Measurements from ENCODE around the gene PRELID3B.
A peak's percentile ranks its signal among the peaks of the same experiment; 100 is the strongest.

PRELID3B gene

DNA sequence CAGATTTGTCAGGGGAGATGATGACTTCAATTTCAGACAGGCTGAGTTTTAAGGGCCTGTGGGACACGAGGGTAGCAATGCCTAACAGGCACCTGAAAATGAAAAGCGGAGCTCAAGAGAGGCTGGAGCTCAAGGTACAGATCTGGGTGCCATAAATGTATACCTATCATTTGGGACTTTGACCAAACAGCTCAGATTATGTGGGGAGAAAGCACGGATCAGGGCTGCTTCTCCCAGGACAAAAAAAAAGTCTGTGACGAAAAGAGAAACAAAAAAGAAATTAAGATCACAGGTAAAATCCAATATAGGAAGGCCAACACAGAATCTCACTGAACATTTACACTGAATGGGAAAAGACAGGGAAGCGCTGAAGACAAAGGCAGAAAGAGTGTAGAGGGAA, 1.9 kb downstream of the PRELID3B start:
- Histone ChIP-seq H3K4me1 (ENCODE audit: control insufficient read depth in 2 of 2, insufficient read depth in 2 of 2, low read length in 2 of 2) (peaks cover 14 to 30% of the 10 kb centered on the region in 2 donors), H3K27ac (ENCODE audit: low read depth in 2 of 2, low read length in 2 of 2) (peak overlapping the region; percentile 61 to 92), H3K9me3 (ENCODE audit: control insufficient read depth in 2 of 2, low read length in 2 of 2) (no peaks in the 10 kb centered on the region), H3K4me3 (ENCODE audit: low read length in 2 of 2) (peak overlapping the region; percentile 88 to 93), H3K27me3 (ENCODE audit: control insufficient read depth in 2 of 2, insufficient read depth in 2 of 2, low read length in 2 of 2) (no peaks in the 10 kb centered on the region), H3K36me3 (ENCODE audit: control insufficient read depth in 2 of 2, insufficient read depth in 2 of 2, low read length in 2 of 2) (peaks cover 27 to 33% of the 10 kb centered on the region in 2 donors), H3K9ac (ENCODE audit: low read depth in 1 of 2, low read length in 2 of 2) (peak overlapping the region in 1 of 2 donors; percentile 44)

DNA sequence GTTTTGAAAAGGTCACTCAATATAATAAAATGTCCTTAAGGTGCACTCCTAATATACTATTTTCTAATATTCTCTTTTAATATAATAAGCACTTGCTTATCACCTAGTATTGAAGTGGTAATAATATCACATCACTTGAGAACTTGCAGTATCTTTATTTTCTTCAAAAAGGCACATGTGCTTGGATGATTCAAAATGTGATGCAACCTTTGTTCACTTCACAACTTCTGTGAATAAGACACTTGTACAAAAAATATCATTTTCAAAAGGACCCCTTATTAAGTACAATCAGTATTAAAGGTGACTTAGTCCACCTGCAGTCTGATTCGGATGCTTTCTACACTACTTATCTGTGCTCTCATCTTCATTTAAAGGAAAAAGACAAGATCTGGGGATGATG, 3.4 kb downstream of the PRELID3B start:
- no peak overlapping the region for H3K9ac ChIP-seq (ENCODE audit: low read depth in 1 of 2, low read length in 2 of 2)
- H3K27ac ChIP-seq (ENCODE audit: low read depth in 2 of 2, low read length in 2 of 2), result no peak overlapping the region
- H3K4me1 ChIP-seq (ENCODE audit: control insufficient read depth in 2 of 2, insufficient read depth in 2 of 2, low read length in 2 of 2), result peaks cover 14 to 30% of the 10 kb centered on the region in 2 donors
- peaks cover 37 to 47% of the 10 kb centered on the region in 2 donors for H3K36me3 ChIP-seq (ENCODE audit: control insufficient read depth in 2 of 2, insufficient read depth in 2 of 2, low read length in 2 of 2)
- no peak overlapping the region for H3K4me3 ChIP-seq (ENCODE audit: low read length in 2 of 2)
- no peaks in the 10 kb centered on the region for H3K27me3 ChIP-seq (ENCODE audit: control insufficient read depth in 2 of 2, insufficient read depth in 2 of 2, low read length in 2 of 2)
- H3K9me3 ChIP-seq (ENCODE audit: control insufficient read depth in 2 of 2, low read length in 2 of 2), result no peaks in the 10 kb centered on the region

DNA sequence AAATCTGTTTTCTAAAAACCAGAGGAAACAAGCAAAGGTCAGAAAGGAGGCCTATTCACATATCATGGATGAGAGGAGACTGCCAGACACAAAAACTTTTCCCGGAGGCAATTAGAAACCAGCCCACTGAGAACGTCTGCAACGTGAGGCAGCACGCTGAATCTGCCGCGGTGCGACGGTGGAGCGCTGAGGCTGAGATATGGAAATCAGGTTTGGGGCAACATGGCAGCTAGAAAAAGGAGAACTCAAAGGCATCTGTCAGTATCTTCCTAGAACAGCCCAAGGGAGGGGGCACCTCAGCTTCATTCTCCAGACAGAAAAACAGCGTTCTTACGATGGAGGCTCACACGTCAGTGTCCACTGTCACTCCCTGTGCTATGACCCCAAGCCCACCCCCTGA, 5.2 kb downstream of the PRELID3B start:
- peaks cover 42 to 47% of the 10 kb centered on the region in 2 donors for H3K36me3 ChIP-seq (ENCODE audit: control insufficient read depth in 2 of 2, insufficient read depth in 2 of 2, low read length in 2 of 2)

DNA sequence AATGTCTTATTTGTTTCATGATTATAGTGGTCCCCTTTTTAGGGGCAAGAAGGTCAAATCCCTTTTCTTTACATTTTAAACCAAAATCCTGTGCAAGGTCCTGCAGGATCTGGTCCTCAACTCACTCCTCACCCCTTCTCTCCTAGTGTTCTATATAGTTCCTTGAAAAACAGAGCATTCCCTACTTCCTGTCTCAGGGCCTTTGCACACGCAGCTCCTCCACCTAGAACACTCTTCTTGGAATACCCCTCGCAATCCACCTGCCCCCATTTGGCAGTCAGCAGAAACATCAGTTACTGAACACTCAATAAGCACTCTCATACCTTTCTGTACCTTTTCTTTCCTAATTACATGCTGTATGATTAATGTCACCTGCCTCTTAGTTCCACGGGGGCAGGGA, 7.2 kb downstream of the PRELID3B start:
- Histone ChIP-seq H3K4me3 (ENCODE audit: low read length in 2 of 2) (no peak overlapping the region), H3K9me3 (ENCODE audit: control insufficient read depth in 2 of 2, low read length in 2 of 2) (no peaks in the 10 kb centered on the region), H3K4me1 (ENCODE audit: control insufficient read depth in 2 of 2, insufficient read depth in 2 of 2, low read length in 2 of 2) (peaks cover 21 to 28% of the 10 kb centered on the region in 2 donors), H3K27me3 (ENCODE audit: control insufficient read depth in 2 of 2, insufficient read depth in 2 of 2, low read length in 2 of 2) (no peaks in the 10 kb centered on the region), H3K9ac (ENCODE audit: low read depth in 1 of 2, low read length in 2 of 2) (no peak overlapping the region), H3K27ac (ENCODE audit: low read depth in 2 of 2, low read length in 2 of 2) (no peak overlapping the region), H3K36me3 (ENCODE audit: control insufficient read depth in 2 of 2, insufficient read depth in 2 of 2, low read length in 2 of 2) (peaks cover 46 to 47% of the 10 kb centered on the region in 2 donors)

More for the DNA sequence above, 5.2 kb downstream of the PRELID3B start:
- no peak overlapping the region for H3K4me3 ChIP-seq (ENCODE audit: low read length in 2 of 2)
- H3K4me1 ChIP-seq (ENCODE audit: control insufficient read depth in 2 of 2, insufficient read depth in 2 of 2, low read length in 2 of 2), result peaks cover 14 to 26% of the 10 kb centered on the region in 2 donors
- no peaks in the 10 kb centered on the region for H3K9me3 ChIP-seq (ENCODE audit: control insufficient read depth in 2 of 2, low read length in 2 of 2)
- no peak overlapping the region for H3K27ac ChIP-seq (ENCODE audit: low read depth in 2 of 2, low read length in 2 of 2)
- no peak overlapping the region for H3K9ac ChIP-seq (ENCODE audit: low read depth in 1 of 2, low read length in 2 of 2)
- no peaks in the 10 kb centered on the region for H3K27me3 ChIP-seq (ENCODE audit: control insufficient read depth in 2 of 2, insufficient read depth in 2 of 2, low read length in 2 of 2)

DNA sequence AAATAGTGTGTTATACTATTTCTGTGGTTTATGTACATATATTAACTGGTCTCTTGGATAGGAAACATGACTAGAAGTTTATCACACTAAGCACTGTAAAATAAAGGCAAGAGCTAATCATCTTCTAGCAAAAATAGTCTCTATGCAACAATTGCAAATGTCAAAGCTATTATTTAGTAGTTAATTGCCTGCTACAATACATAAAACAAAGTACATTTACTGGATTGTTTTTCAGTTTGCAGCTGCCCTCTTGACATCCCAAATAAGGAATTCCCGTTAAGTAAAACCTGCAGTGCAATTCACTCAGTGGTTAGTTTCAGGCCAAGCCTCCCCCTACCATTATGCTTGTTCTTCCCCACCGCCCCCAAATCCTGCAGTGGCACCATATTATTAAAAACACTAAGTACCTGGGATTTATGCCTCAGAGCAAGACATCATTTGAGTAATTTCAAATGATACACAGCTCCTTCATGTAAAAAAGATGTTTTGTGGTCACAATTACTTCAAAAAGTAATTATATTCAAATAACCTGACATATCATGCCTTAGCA, 8.9 kb downstream of the PRELID3B start:
- H3K9me3 ChIP-seq (ENCODE audit: control insufficient read depth in 2 of 2, low read length in 2 of 2), result no peaks in the 10 kb centered on the region
- H3K36me3 ChIP-seq (ENCODE audit: control insufficient read depth in 2 of 2, insufficient read depth in 2 of 2, low read length in 2 of 2), result peaks cover 54 to 59% of the 10 kb centered on the region in 2 donors
- no peak overlapping the region for H3K4me3 ChIP-seq (ENCODE audit: low read length in 2 of 2)
- H3K27me3 ChIP-seq (ENCODE audit: control insufficient read depth in 2 of 2, insufficient read depth in 2 of 2, low read length in 2 of 2), result no peaks in the 10 kb centered on the region
- H3K9ac ChIP-seq (ENCODE audit: low read depth in 1 of 2, low read length in 2 of 2), result no peak overlapping the region
- peaks cover 22 to 27% of the 10 kb centered on the region in 2 donors for H3K4me1 ChIP-seq (ENCODE audit: control insufficient read depth in 2 of 2, insufficient read depth in 2 of 2, low read length in 2 of 2)
- no peak overlapping the region for H3K27ac ChIP-seq (ENCODE audit: low read depth in 2 of 2, low read length in 2 of 2)

DNA sequence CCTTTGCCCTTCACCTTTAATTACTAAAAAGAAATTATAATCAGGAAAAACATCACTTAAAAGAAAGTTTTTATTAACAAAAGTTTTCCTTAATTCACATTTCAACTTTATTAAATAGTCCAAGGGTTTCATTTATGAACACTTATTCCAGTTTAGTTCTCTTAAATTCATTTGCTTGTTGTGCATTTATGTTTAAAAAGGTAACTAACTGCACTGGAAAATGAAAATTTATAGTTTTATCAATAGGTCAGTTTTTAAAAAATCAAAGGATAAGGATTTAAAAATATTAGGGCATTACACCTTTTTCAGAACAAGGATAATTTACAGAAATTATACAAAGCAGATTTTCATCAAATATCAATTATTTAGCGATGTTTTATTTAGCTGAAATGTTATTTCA, 9.5 kb downstream of the PRELID3B start:
- no peak overlapping the region for H3K27ac ChIP-seq (ENCODE audit: low read depth in 2 of 2, low read length in 2 of 2)
- H3K27me3 ChIP-seq (ENCODE audit: control insufficient read depth in 2 of 2, insufficient read depth in 2 of 2, low read length in 2 of 2), result no peaks in the 10 kb centered on the region
- H3K4me3 ChIP-seq (ENCODE audit: low read length in 2 of 2), result peak overlapping the region; percentile 76 to 89
- peaks cover 28 to 29% of the 10 kb centered on the region in 2 donors for H3K4me1 ChIP-seq (ENCODE audit: control insufficient read depth in 2 of 2, insufficient read depth in 2 of 2, low read length in 2 of 2)
- H3K9me3 ChIP-seq (ENCODE audit: control insufficient read depth in 2 of 2, low read length in 2 of 2), result no peaks in the 10 kb centered on the region
- peaks cover 57 to 60% of the 10 kb centered on the region in 2 donors for H3K36me3 ChIP-seq (ENCODE audit: control insufficient read depth in 2 of 2, insufficient read depth in 2 of 2, low read length in 2 of 2)
- H3K9ac ChIP-seq (ENCODE audit: low read depth in 1 of 2, low read length in 2 of 2), result peak overlapping the region; percentile 66 to 92

GRCh38 chr20:59032713-59033059, 9.9 kb downstream of the PRELID3B start:
- peaks cover 56 to 60% of the 10 kb centered on the region in 2 donors for H3K36me3 ChIP-seq (ENCODE audit: control insufficient read depth in 2 of 2, insufficient read depth in 2 of 2, low read length in 2 of 2)
- no peaks in the 10 kb centered on the region for H3K27me3 ChIP-seq (ENCODE audit: control insufficient read depth in 2 of 2, insufficient read depth in 2 of 2, low read length in 2 of 2)
- H3K4me3 ChIP-seq (ENCODE audit: low read length in 2 of 2), result peak overlapping the region; percentile 76 to 89
- H3K9me3 ChIP-seq (ENCODE audit: control insufficient read depth in 2 of 2, low read length in 2 of 2), result no peaks in the 10 kb centered on the region
- H3K4me1 ChIP-seq (ENCODE audit: control insufficient read depth in 2 of 2, insufficient read depth in 2 of 2, low read length in 2 of 2), result peaks cover 28 to 29% of the 10 kb centered on the region in 2 donors
- peak overlapping the region; percentile 93 to 95 for H3K27ac ChIP-seq (ENCODE audit: low read depth in 2 of 2, low read length in 2 of 2)
- H3K9ac ChIP-seq (ENCODE audit: low read depth in 1 of 2, low read length in 2 of 2), result peak overlapping the region; percentile 66 to 92

DNA sequence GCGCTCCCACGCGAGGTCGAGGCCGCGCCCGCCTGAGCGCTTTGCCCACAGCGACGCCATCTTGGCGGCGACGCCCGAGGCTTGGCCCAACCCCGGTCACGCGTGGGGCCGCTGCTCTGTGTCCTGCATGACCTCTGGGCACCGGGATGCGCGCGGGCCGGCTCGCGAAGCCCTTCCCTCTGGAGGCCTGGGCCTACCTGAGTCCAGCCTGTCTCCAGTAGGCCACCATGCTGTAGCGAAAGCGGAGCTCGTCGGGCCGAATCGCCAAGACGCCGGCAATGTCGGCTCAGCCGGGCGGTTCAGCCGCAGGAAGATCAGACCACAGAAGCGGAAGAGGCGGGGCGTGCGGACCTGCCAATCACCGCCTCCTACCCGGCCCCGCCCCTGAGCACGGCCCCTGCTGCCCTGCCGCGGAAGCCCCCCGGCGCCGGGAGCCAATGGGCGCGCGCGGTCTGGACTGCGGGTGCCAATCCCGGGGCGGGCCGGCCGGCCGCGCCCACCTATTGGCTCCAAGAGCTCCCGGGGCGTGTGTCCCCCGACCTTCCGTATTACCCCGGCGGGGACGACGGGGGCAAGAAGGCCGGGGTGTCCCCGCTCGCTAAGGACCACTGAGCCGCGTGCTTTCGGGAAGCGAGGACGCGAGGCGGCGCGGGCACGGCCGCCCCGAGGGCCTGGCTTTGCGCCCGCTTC, 10.4 kb downstream of the PRELID3B start, which contains the start of gene ATP5F1E:
Gene ATP5F1E (minus strand): TSS at position 313 of the 690 bp plus-strand sequence. CDS start 84 bp downstream, at position 229.
- Histone ChIP-seq H3K4me3 (ENCODE audit: low read length in 2 of 2) (peak within 1 kb of the TSS; percentile 87 to 89), H3K9ac (ENCODE audit: low read depth in 1 of 2, low read length in 2 of 2) (peak within 1 kb of the TSS; percentile 83 to 92), H3K4me1 (ENCODE audit: control insufficient read depth in 2 of 2, insufficient read depth in 2 of 2, low read length in 2 of 2) (peaks cover 28 to 29% of the 10 kb centered on the region in 2 donors), H3K27ac (ENCODE audit: low read depth in 2 of 2, low read length in 2 of 2) (peak within 1 kb of the TSS; percentile 93 to 95), H3K27me3 (ENCODE audit: control insufficient read depth in 2 of 2, insufficient read depth in 2 of 2, low read length in 2 of 2) (no peaks in the 10 kb centered on the region), H3K36me3 (ENCODE audit: control insufficient read depth in 2 of 2, insufficient read depth in 2 of 2, low read length in 2 of 2) (peaks cover 56 to 59% of the 10 kb centered on the region in 2 donors), H3K9me3 (ENCODE audit: control insufficient read depth in 2 of 2, low read length in 2 of 2) (no peaks in the 10 kb centered on the region)

DNA sequence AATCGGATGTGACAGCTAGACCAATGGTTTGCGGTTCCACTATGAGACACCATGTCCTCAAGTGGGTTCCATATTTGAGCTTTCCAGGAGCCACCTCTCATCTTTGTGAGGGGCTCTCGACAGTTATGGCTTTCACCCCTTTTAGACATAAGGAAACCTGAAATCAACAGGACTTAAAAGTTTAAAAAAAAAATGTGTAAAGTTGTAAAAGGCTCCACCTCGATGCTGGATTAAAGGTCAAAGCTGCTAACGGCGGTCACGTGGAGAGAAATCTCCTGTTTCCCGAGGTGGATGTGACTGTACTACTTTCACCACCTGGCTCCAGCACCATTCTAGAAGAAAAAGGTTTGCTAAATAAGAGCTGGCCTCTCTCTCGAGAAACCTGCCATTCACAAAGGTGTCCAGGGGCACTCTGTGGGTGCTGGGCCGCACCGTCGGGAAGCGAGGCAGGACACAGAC, 11.0 kb downstream of the PRELID3B start:
- peaks cover 55 to 58% of the 10 kb centered on the region in 2 donors for H3K36me3 ChIP-seq (ENCODE audit: control insufficient read depth in 2 of 2, insufficient read depth in 2 of 2, low read length in 2 of 2)
- peak overlapping the region; percentile 87 to 89 for H3K4me3 ChIP-seq (ENCODE audit: low read length in 2 of 2)
- no peaks in the 10 kb centered on the region for H3K27me3 ChIP-seq (ENCODE audit: control insufficient read depth in 2 of 2, insufficient read depth in 2 of 2, low read length in 2 of 2)
- H3K9ac ChIP-seq (ENCODE audit: low read depth in 1 of 2, low read length in 2 of 2), result peak overlapping the region; percentile 83 to 92
- peaks cover 28 to 29% of the 10 kb centered on the region in 2 donors for H3K4me1 ChIP-seq (ENCODE audit: control insufficient read depth in 2 of 2, insufficient read depth in 2 of 2, low read length in 2 of 2)
- H3K27ac ChIP-seq (ENCODE audit: low read depth in 2 of 2, low read length in 2 of 2), result peak overlapping the region; percentile 93 to 95
- H3K9me3 ChIP-seq (ENCODE audit: control insufficient read depth in 2 of 2, low read length in 2 of 2), result no peaks in the 10 kb centered on the region

- Histone ChIP-seq H3K4me1 (ENCODE audit: control insufficient read depth in 2 of 2, insufficient read depth in 2 of 2, low read length in 2 of 2) (peaks cover 28 to 29% of the 10 kb centered on the region in 2 donors), H3K36me3 (ENCODE audit: control insufficient read depth in 2 of 2, insufficient read depth in 2 of 2, low read length in 2 of 2) (peaks cover 52 to 55% of the 10 kb centered on the region in 2 donors), H3K27me3 (ENCODE audit: control insufficient read depth in 2 of 2, insufficient read depth in 2 of 2, low read length in 2 of 2) (no peaks in the 10 kb centered on the region), H3K4me3 (ENCODE audit: low read length in 2 of 2) (peak overlapping the region; percentile 87 to 89), H3K9ac (ENCODE audit: low read depth in 1 of 2, low read length in 2 of 2) (peak overlapping the region; percentile 83 to 92), H3K27ac (ENCODE audit: low read depth in 2 of 2, low read length in 2 of 2) (peak overlapping the region; percentile 19 to 95), H3K9me3 (ENCODE audit: control insufficient read depth in 2 of 2, low read length in 2 of 2) (no peaks in the 10 kb centered on the region)
Measured at GRCh38 chr20:59030911-59031563, 11.5 kb downstream of the PRELID3B start.

Data from mucosa of rectum (tissue), 2 donors.